GM23338 (cell line): ENCODE results near the gene PCYT2. TPM values are rescaled to one million over a fixed set of nuclear protein-coding genes. Genes with fewer than 3 reads are reported as not detected.
A peak's percentile ranks its signal among the peaks of the same experiment; 100 is the strongest.

Experiments used
- ATAC-seq: fragments of 200-7000 bp; cut with Tn5 transposase; 3 replicates; pipeline ENCODE4 v1.9.1; 2020
- DNase-seq: peaks from one replicate; pipeline ENCODE4 v3.0.0-alpha.2; 2015; ENCODE audit warnings: low spot score
- H2AFZ ChIP-seq: fragments of 200-600 bp; sonication (generic); 2 replicates; pipeline ENCODE4 v1.8.0; 2016; ENCODE audit warnings: antibody characterized with exemption, mild to moderate bottlenecking, moderate library complexity
- H3F3A ChIP-seq: fragments of 200-600 bp; sonication (generic); replicated peaks from 2 replicates; pipeline ENCODE4 v1.8.0; 2017; ENCODE audit warnings: antibody characterized with exemption, mixed run types, low read depth
- H3K27ac ChIP-seq: fragments of 200-600 bp; sonication (generic); 2 replicates; pipeline ENCODE4 v1.6.1; 2016; ENCODE audit warnings: low read depth
- H3K27me3 ChIP-seq: fragments of 200-600 bp; sonication (generic); 2 replicates; pipeline ENCODE4 v1.8.0; 2016; ENCODE audit warnings: mild to moderate bottlenecking, mixed run types, moderate library complexity; ENCODE audit not compliant: insufficient read depth
- H3K36me3 ChIP-seq: fragments of 200-600 bp; sonication (generic); 2 replicates; pipeline ENCODE4 v1.8.0; 2016; ENCODE audit warnings: mild to moderate bottlenecking; ENCODE audit not compliant: insufficient read depth
- H3K4me1 ChIP-seq: fragments of 200-600 bp; sonication (generic); 2 replicates; pipeline ENCODE4 v1.8.0; 2016; ENCODE audit warnings: mild to moderate bottlenecking, moderate library complexity; ENCODE audit not compliant: insufficient read depth
- H3K4me2 ChIP-seq: fragments of 200-600 bp; sonication (generic); 2 replicates; pipeline ENCODE4 v1.7.1; 2017; ENCODE audit warnings: mixed run types
- H3K4me3 ChIP-seq: fragments of 200-600 bp; sonication (generic); 2 replicates; pipeline ENCODE4 v1.6.1; 2016; ENCODE audit warnings: mixed run types
- H3K79me2 ChIP-seq: fragments of 200-600 bp; sonication (generic); replicated peaks from 2 replicates; pipeline ENCODE4 v1.8.0; 2017; ENCODE audit warnings: mild to moderate bottlenecking; ENCODE audit not compliant: insufficient read depth
- H3K9me2 ChIP-seq: fragments of 200-600 bp; sonication (generic); 2 replicates; pipeline ENCODE4 v1.8.0; 2017; ENCODE audit not compliant: insufficient read depth
- H4K20me1 ChIP-seq: fragments of 200-600 bp; sonication (generic); replicated peaks from 2 replicates; pipeline ENCODE4 v1.8.0; 2017; ENCODE audit warnings: mild to moderate bottlenecking; ENCODE audit not compliant: insufficient read depth
- H3K27ac Mint-ChIP-seq: 2 replicates; pipeline ENCODE4 v1.8.0; 2020; ENCODE audit warnings: inconsistent platforms, mild to moderate bottlenecking, moderate library complexity, mixed read lengths
- H3K27me3 Mint-ChIP-seq: 3 replicates; pipeline ENCODE4 v1.8.0; 2022; ENCODE audit warnings: low read depth, mild to moderate bottlenecking, moderate library complexity, mixed read lengths, inconsistent platforms; ENCODE audit not compliant: insufficient read depth, poor library complexity
- H3K36me3 Mint-ChIP-seq: 3 replicates; pipeline ENCODE4 v1.8.0; 2021; ENCODE audit warnings: low read depth, mild to moderate bottlenecking, inconsistent platforms, moderate library complexity, mixed read lengths
- H3K4me1 Mint-ChIP-seq: 3 replicates; pipeline ENCODE4 v1.8.0; 2020; ENCODE audit warnings: mild to moderate bottlenecking, inconsistent platforms, mixed read lengths
- H3K4me3 Mint-ChIP-seq: 3 replicates; pipeline ENCODE4 v1.8.0; 2021; ENCODE audit warnings: moderate library complexity, mild to moderate bottlenecking, inconsistent platforms, mixed read lengths
- H3K9me3 Mint-ChIP-seq: 3 replicates; pipeline ENCODE4 v1.8.0; 2020; ENCODE audit warnings: moderate library complexity, mild to moderate bottlenecking, inconsistent platforms, mixed read lengths
- CREB1 ChIP-seq: fragments of 250-450 bp; sonication (Bioruptor Pico); IDR thresholded peaks from 2 replicates; pipeline ENCODE4 v1.5.0; 2020; ENCODE audit warnings: low read depth, mild to moderate bottlenecking, moderate library complexity
- CTCF ChIP-seq, 2 experiments: fragments of 200-600 bp in 1 of 2; sonication (generic) in 1 of 2; conservative IDR thresholded peaks; 2 replicates each; pipeline versions ENCODE4 v1.5.1 to v1.6.1; 2016 to 2017; ENCODE audit warnings: antibody characterized with exemption in 2 of 2, low read depth in 2 of 2, mild to moderate bottlenecking in 2 of 2, moderate library complexity in 1 of 2
- ETS1 ChIP-seq: IDR thresholded peaks from 2 replicates; pipeline ENCODE4 v1.6.1; 2016; ENCODE audit warnings: antibody characterized with exemption
- EZH2 ChIP-seq: fragments of 200-600 bp; sonication (generic); IDR thresholded peaks from one replicate; pipeline ENCODE4 v1.8.0; 2017; ENCODE audit warnings: antibody characterized with exemption, mild to moderate bottlenecking, low read depth; ENCODE audit not compliant: unreplicated experiment
- EZH2phosphoT487 ChIP-seq: fragments of 200-600 bp; sonication (generic); IDR thresholded peaks from one replicate; pipeline ENCODE4 v1.8.1; 2018; ENCODE audit warnings: antibody characterized with exemption; ENCODE audit not compliant: unreplicated experiment
- JUNB ChIP-seq: IDR thresholded peaks from one replicate; pipeline ENCODE4 v1.6.1; 2016; ENCODE audit warnings: antibody characterized with exemption; ENCODE audit not compliant: unreplicated experiment
- NANOG ChIP-seq: IDR thresholded peaks from 2 replicates; pipeline ENCODE4 v1.6.1; 2016; ENCODE audit warnings: antibody characterized with exemption, borderline replicate concordance
- POLR2AphosphoS5 ChIP-seq: IDR thresholded peaks from 2 replicates; pipeline ENCODE4 v1.6.1; 2016; ENCODE audit warnings: antibody characterized with exemption, low read depth
- REST ChIP-seq: IDR thresholded peaks from one replicate; pipeline ENCODE4 v1.6.1; 2018; ENCODE audit warnings: antibody characterized with exemption; ENCODE audit not compliant: unreplicated experiment
- STAT1 ChIP-seq: IDR thresholded peaks from one replicate; pipeline ENCODE4 v1.6.1; 2016; ENCODE audit warnings: antibody characterized with exemption; ENCODE audit not compliant: unreplicated experiment
- ZNF114 ChIP-seq: fragments of 250-450 bp; sonication (Bioruptor Pico); IDR thresholded peaks from 2 replicates; pipeline ENCODE4 v1.5.0; 2020; ENCODE audit warnings: mild to moderate bottlenecking, moderate library complexity
- ZNF331 ChIP-seq: fragments of 250-450 bp; sonication (Bioruptor Pico); IDR thresholded peaks from 2 replicates; pipeline ENCODE4 v1.5.0; 2020; ENCODE audit warnings: low read depth, mild to moderate bottlenecking, moderate library complexity
- ZNF462 ChIP-seq: fragments of 250-450 bp; sonication (Bioruptor Pico); IDR thresholded peaks from 2 replicates; pipeline ENCODE4 v1.5.0; 2020; ENCODE audit warnings: mild to moderate bottlenecking, moderate library complexity
- polyA plus RNA-seq: library from polyadenylated mRNA; unstranded; fragments of >200 nt; fragmentation: Nextera tagmentation; extraction: Ambion mirVana; gene quantifications from 2 replicates; pipeline ENCODE4 v1.2.1, GENCODE V29; 2016
- total RNA-seq: library from RNA; depleted of rRNA; stranded (reverse); fragments of >200 nt; shearing (Covaris generic); gene quantifications from 2 replicates; pipeline ENCODE4 v1.2.3, GENCODE V29; 2014

PCYT2 gene
- total and polyA plus RNA-seq, 2 experiments from 2014 or later = 51.6 to 82.9 TPM

GRCh38 chr17:81915331-81915730, 4.1 kb upstream of the PCYT2 start:
- Histone ChIP-seq H4K20me1 (peaks cover 2% of the 10 kb centered on the region; the same call in 1 of the 2 replicates), H3K4me2 (no peak overlapping the region)
- no peak for ATAC-seq

More at GRCh38 chr17:81915331-81915730, 4.1 kb upstream of the PCYT2 start:
- Mint-ChIP-seq H3K27ac (peak overlapping the region; percentile 58; the same call in 1 of the 2 replicates), H3K27me3 (peaks cover 30% of the 10 kb centered on the region), H3K4me1 (peaks cover 18% of the 10 kb centered on the region), H3K4me3 (no peak overlapping the region), H3K9me3 (no peaks in the 10 kb centered on the region; the same call in 2 of the 3 replicates), H3K36me3 (peaks cover 53% of the 10 kb centered on the region)
- Histone ChIP-seq H3K79me2 (peaks cover 26% of the 10 kb centered on the region), H3K4me1 (peaks cover 12% of the 10 kb centered on the region), H3K27me3 (no peaks in the 10 kb centered on the region), H2AFZ (no peak overlapping the region), H3K4me3 (no peak overlapping the region), H3K9me2 (no peaks in the 10 kb centered on the region), H3K36me3 (no peaks in the 10 kb centered on the region), H3F3A (peaks cover 46% of the 10 kb centered on the region), H3K27ac (no peak overlapping the region)
- DNase-seq = no peak
- TF ChIP-seq EZH2 (no peak), ZNF331 (no peak), POLR2AphosphoS5 (no peak), CREB1 (CRISPR knock-in tag) (no peak), EZH2phosphoT487 (no peak), CTCF (conservative IDR thresholded peaks at IDR 0.05; ENCODE audit: low read depth in 2 of 2) (no peak), NANOG (no peak), REST (no peak), ZNF114 (CRISPR knock-in tag) (no peak), ETS1 (no peak), STAT1 (no peak), ZNF462 (no peak), JUNB (no peak)
